Stimulated activated CD4-positive, alpha-beta T cell treated with anti-CD3 and anti-CD28 coated beads, Interleukin-1b, Interleukin-23, amount 100 ng/mL, for 48 hours (primary cell): ENCODE data around the gene TWIST1.

Experiments used
- DNase-seq: peaks from one replicate; pipeline ENCODE4 v3.0.0-alpha.2; 2020

Gene TWIST1

GRCh38 chr7:19117091-19117869 is at the start of gene TWIST1:
Gene TWIST1 (minus strand): TSS chr7:19117636. CDS start chr7:19117321, 315 bp downstream.
- DNase-seq, result no peak

GRCh38 chr7:19161671-19162070 is 44.2 kb upstream of the TWIST1 start:
- no peak for DNase-seq

- no peak for DNase-seq
Observed at GRCh38 chr7:19146699-19147098, 29.3 kb upstream of the TWIST1 start.

- no peak for DNase-seq
Observed at GRCh38 chr7:19145434-19146115, 28.1 kb upstream of the TWIST1 start.

GRCh38 chr7:19144661-19145433 is 27.4 kb upstream of the TWIST1 start, which contains the start of gene FERD3L:
Gene FERD3L (minus strand): TSS chr7:19145421. CDS start chr7:19145362, 59 bp downstream.
- no peak for DNase-seq

GRCh38 chr7:19143881-19144574 is 26.6 kb upstream of the TWIST1 start:
- no peak for DNase-seq

GRCh38 chr7:19139706-19140327 is 22.4 kb upstream of the TWIST1 start:
- no peak for DNase-seq

GRCh38 chr7:19133886-19134285 is 16.4 kb upstream of the TWIST1 start:
- no peak for DNase-seq

GRCh38 chr7:19133390-19133789 is 16.0 kb upstream of the TWIST1 start:
- no peak for DNase-seq

GRCh38 chr7:19128856-19129255 is 11.4 kb upstream of the TWIST1 start:
- no peak for DNase-seq

GRCh38 chr7:19121977-19122588 is 4.6 kb upstream of the TWIST1 start:
- no peak for DNase-seq

GRCh38 chr7:19119870-19120486 is 2.5 kb upstream of the TWIST1 start:
- no peak for DNase-seq

- no peak for DNase-seq
Observed at GRCh38 chr7:19119372-19119771, 1.9 kb upstream of the TWIST1 start.

- DNase-seq, result no peak
Observed at GRCh38 chr7:19118636-19119371, 1.4 kb upstream of the TWIST1 start.

GRCh38 chr7:19117870-19118608 is 603 bp upstream of the TWIST1 start:
- DNase-seq, result no peak

GRCh38 chr7:19116121-19117090 is 1.0 kb downstream of the TWIST1 start:
- no peak for DNase-seq

GRCh38 chr7:19114551-19114855 is 2.9 kb downstream of the TWIST1 start:
- DNase-seq, result no peak

- no peak for DNase-seq
Observed at GRCh38 chr7:19113855-19114550, 3.4 kb downstream of the TWIST1 start.
